Ishikawa (cell line): ENCODE measurements around the gene PHF14.

ENCODE experiments used
- CEBPB ChIP-seq: IDR thresholded peaks from 2 replicates; pipeline ENCODE4 v1.6.1; 2012
- CREB1 ChIP-seq: IDR thresholded peaks from 2 replicates; pipeline ENCODE4 v1.6.1; 2012; ENCODE audit warnings: low read depth
- EGR1 ChIP-seq: IDR thresholded peaks from 2 replicates; pipeline ENCODE4 v1.6.1; 2012
- EP300 ChIP-seq: IDR thresholded peaks from 2 replicates; pipeline ENCODE4 v1.6.1; 2012; ENCODE audit warnings: borderline replicate concordance
- FOXM1 ChIP-seq: IDR thresholded peaks from 2 replicates; pipeline ENCODE4 v1.6.1; 2012; ENCODE audit warnings: low read depth, borderline replicate concordance
- MAX ChIP-seq: IDR thresholded peaks from 2 replicates; pipeline ENCODE4 v1.6.1; 2012
- NFIC ChIP-seq: IDR thresholded peaks from 2 replicates; pipeline ENCODE4 v1.6.1; 2012
- RAD21 ChIP-seq: IDR thresholded peaks from 2 replicates; pipeline ENCODE4 v1.6.1; 2012; ENCODE audit warnings: low read depth
- REST ChIP-seq: IDR thresholded peaks from 2 replicates; pipeline ENCODE4 v1.6.1; 2012; ENCODE audit warnings: low read depth, mild to moderate bottlenecking
- TAF1 ChIP-seq: IDR thresholded peaks from 2 replicates; pipeline ENCODE4 v1.6.1; 2012; ENCODE audit warnings: low read depth, mild to moderate bottlenecking
- TCF12 ChIP-seq: IDR thresholded peaks from 2 replicates; pipeline ENCODE4 v1.6.1; 2012; ENCODE audit warnings: low read depth
- TEAD4 ChIP-seq: IDR thresholded peaks from 2 replicates; pipeline ENCODE4 v1.6.1; 2012
- USF1 ChIP-seq: IDR thresholded peaks from 2 replicates; pipeline ENCODE4 v1.6.1; 2012
- YY1 ChIP-seq: IDR thresholded peaks from 2 replicates; pipeline ENCODE4 v1.6.1; 2012; ENCODE audit warnings: low read depth
- ZBTB7A ChIP-seq: IDR thresholded peaks from 2 replicates; pipeline ENCODE4 v1.6.1; 2012; ENCODE audit warnings: low read depth

Gene PHF14

GRCh38 chr7:11104578-11104977 is 130.9 kb downstream of the PHF14 start:
- TF ChIP-seq REST (no peak), NFIC (no peak), TEAD4 (no peak), EP300 (no peak), CREB1 (no peak), TAF1 (no peak), FOXM1 (no peak), RAD21 (no peak), CEBPB (no peak), EGR1 (no peak), ZBTB7A (no peak), YY1 (no peak)

- no peak for TF ChIP-seq ZBTB7A
These were observed 136.0 kb downstream of the PHF14 start for GRCh38 chr7:11109659-11110058.

GRCh38 chr7:11120068-11120664 is 146.5 kb downstream of the PHF14 start:
- TF ChIP-seq TAF1 (no peak), TEAD4 (no peak), YY1 (no peak), ZBTB7A (no peak), CEBPB (no peak), REST (no peak)

GRCh38 chr7:11120675-11121220 is 147.1 kb downstream of the PHF14 start:
- no peak for TF ChIP-seq TAF1
- TF ChIP-seq NFIC: no peak
- no peak for TF ChIP-seq FOXM1
- no peak for TF ChIP-seq TEAD4
- no peak for TF ChIP-seq TCF12
- TF ChIP-seq YY1: no peak
- no peak for TF ChIP-seq CREB1
- no peak for TF ChIP-seq EP300
- no peak for TF ChIP-seq USF1
- TF ChIP-seq RAD21: no peak
- no peak for TF ChIP-seq REST

- TF ChIP-seq YY1: no peak
- no peak for TF ChIP-seq NFIC
- no peak for TF ChIP-seq REST
- TF ChIP-seq ZBTB7A: no peak
- no peak for TF ChIP-seq EGR1
- no peak for TF ChIP-seq TCF12
- TF ChIP-seq CEBPB: no peak
- no peak for TF ChIP-seq CREB1
- no peak for TF ChIP-seq TAF1
- TF ChIP-seq MAX: no peak
- no peak for TF ChIP-seq TEAD4
- TF ChIP-seq RAD21: no peak
These were observed 151.3 kb downstream of the PHF14 start for GRCh38 chr7:11124856-11125559.
